ENCODE measurements around the gene FAM151A. TPM values are rescaled to one million over a fixed set of nuclear protein-coding genes. Genes with fewer than 3 reads are reported as not detected.

The FAM151A gene
- total and polyA plus RNA-seq, 2 experiments from 2014 or later, result 0.10 TPM; not detected in 1

DNA sequence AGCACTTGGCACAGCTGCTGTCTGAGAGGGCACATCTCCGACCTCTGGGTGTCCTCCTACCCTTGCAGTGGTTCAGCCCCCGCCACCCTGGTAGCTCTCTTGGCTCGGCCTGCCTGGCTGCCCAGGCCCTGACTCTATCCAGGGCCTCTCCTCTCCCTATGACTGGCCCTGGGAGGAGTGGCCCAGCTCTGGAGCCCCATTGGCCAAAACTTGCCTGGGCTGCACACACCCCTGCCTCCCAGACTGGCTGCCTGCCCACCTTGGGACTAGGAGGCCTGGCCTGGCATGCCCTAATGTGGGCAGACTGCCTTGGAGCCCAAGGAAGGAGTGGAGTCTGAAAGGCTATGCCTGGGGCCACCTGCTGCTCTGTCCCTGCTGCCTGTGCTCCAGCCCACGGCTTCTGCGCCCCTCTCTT lies 41.7 kb downstream of the FAM151A start:
- no peaks in the 10 kb centered on the region for H4K20me1 ChIP-seq (replicated peaks; ENCODE audit: insufficient read depth)
- H3K36me3 ChIP-seq (ENCODE audit: insufficient read depth), result no peaks in the 10 kb centered on the region
- no peaks in the 10 kb centered on the region for H3K79me2 ChIP-seq (replicated peaks; ENCODE audit: insufficient read depth)
- H2AFZ ChIP-seq, result no peak overlapping the region
- Mint-ChIP-seq H3K4me1 (peaks cover 43% of the 10 kb centered on the region), H3K36me3 (ENCODE audit: low read depth) (no peaks in the 10 kb centered on the region; the same call in 2 of the 3 replicates), H3K27me3 (ENCODE audit: insufficient read depth, low read depth, poor library complexity) (peaks cover 20% of the 10 kb centered on the region), H3K27ac (no peak overlapping the region), H3K9me3 (no peaks in the 10 kb centered on the region), H3K4me3 (no peak overlapping the region)
- H3F3A ChIP-seq (replicated peaks; ENCODE audit: low read depth), result no peaks in the 10 kb centered on the region
- ATAC-seq (peak; percentile 25), DNase-seq (ENCODE audit: low spot score) (no peak)
- H3K4me1 ChIP-seq (ENCODE audit: insufficient read depth), result no peaks in the 10 kb centered on the region; the same call in 1 of the 2 replicates
- no peaks in the 10 kb centered on the region for H3K27me3 ChIP-seq (ENCODE audit: insufficient read depth)
- no peaks in the 10 kb centered on the region for H3K9me2 ChIP-seq (ENCODE audit: insufficient read depth)
- TF ChIP-seq, protein P1, sequence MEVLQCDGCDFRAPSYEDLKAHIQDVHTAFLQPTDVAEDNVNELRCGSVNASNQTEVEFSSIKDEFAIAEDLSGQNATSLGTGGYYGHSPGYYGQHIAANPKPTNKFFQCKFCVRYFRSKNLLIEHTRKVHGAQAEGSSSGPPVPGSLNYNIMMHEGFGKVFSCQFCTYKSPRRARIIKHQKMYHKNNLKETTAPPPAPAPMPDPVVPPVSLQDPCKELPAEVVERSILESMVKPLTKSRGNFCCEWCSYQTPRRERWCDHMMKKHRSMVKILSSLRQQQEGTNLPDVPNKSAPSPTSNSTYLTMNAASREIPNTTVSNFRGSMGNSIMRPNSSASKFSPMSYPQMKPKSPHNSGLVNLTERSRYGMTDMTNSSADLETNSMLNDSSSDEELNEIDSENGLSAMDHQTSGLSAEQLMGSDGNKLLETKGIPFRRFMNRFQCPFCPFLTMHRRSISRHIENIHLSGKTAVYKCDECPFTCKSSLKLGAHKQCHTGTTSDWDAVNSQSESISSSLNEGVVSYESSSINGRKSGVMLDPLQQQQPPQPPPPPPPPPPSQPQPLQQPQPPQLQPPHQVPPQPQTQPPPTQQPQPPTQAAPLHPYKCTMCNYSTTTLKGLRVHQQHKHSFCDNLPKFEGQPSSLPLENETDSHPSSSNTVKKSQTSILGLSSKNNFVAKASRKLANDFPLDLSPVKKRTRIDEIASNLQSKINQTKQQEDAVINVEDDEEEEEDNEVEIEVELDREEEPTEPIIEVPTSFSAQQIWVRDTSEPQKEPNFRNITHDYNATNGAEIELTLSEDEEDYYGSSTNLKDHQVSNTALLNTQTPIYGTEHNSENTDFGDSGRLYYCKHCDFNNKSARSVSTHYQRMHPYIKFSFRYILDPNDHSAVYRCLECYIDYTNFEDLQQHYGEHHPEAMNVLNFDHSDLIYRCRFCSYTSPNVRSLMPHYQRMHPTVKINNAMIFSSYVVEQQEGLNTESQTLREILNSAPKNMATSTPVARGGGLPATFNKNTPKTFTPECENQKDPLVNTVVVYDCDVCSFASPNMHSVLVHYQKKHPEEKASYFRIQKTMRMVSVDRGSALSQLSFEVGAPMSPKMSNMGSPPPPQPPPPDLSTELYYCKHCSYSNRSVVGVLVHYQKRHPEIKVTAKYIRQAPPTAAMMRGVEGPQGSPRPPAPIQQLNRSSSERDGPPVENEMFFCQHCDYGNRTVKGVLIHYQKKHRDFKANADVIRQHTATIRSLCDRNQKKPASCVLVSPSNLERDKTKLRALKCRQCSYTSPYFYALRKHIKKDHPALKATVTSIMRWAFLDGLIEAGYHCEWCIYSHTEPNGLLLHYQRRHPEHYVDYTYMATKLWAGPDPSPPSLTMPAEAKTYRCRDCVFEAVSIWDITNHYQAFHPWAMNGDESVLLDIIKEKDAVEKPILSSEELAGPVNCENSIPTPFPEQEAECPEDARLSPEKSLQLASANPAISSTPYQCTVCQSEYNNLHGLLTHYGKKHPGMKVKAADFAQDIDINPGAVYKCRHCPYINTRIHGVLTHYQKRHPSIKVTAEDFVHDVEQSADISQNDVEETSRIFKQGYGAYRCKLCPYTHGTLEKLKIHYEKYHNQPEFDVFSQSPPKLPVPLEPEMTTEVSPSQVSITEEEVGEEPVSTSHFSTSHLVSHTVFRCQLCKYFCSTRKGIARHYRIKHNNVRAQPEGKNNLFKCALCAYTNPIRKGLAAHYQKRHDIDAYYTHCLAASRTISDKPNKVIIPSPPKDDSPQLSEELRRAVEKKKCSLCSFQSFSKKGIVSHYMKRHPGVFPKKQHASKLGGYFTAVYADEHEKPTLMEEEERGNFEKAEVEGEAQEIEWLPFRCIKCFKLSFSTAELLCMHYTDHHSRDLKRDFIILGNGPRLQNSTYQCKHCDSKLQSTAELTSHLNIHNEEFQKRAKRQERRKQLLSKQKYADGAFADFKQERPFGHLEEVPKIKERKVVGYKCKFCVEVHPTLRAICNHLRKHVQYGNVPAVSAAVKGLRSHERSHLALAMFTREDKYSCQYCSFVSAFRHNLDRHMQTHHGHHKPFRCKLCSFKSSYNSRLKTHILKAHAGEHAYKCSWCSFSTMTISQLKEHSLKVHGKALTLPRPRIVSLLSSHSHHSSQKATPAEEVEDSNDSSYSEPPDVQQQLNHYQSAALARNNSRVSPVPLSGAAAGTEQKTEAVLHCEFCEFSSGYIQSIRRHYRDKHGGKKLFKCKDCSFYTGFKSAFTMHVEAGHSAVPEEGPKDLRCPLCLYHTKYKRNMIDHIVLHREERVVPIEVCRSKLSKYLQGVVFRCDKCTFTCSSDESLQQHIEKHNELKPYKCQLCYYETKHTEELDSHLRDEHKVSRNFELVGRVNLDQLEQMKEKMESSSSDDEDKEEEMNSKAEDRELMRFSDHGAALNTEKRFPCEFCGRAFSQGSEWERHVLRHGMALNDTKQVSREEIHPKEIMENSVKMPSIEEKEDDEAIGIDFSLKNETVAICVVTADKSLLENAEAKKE (CRISPR knock-in tag; IDR thresholded peaks at IDR 0.05), result no peak
- TF ChIP-seq, protein P2, sequence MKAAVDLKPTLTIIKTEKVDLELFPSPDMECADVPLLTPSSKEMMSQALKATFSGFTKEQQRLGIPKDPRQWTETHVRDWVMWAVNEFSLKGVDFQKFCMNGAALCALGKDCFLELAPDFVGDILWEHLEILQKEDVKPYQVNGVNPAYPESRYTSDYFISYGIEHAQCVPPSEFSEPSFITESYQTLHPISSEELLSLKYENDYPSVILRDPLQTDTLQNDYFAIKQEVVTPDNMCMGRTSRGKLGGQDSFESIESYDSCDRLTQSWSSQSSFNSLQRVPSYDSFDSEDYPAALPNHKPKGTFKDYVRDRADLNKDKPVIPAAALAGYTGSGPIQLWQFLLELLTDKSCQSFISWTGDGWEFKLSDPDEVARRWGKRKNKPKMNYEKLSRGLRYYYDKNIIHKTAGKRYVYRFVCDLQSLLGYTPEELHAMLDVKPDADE (IDR thresholded peaks at IDR 0.05), result no peak
- TF ChIP-seq NANOG (IDR thresholded peaks at IDR 0.05; ENCODE audit: borderline replicate concordance) (no peak), EZH2 (IDR thresholded peaks at IDR 0.05; ENCODE audit: low read depth, unreplicated experiment) (no peak), CREB1 (CRISPR knock-in tag; IDR thresholded peaks at IDR 0.05; ENCODE audit: low read depth) (no peak), JUNB (IDR thresholded peaks at IDR 0.05; ENCODE audit: unreplicated experiment) (no peak), POLR2AphosphoS5 (IDR thresholded peaks at IDR 0.05; ENCODE audit: low read depth) (no peak), ZNF114 (CRISPR knock-in tag; IDR thresholded peaks at IDR 0.05) (no peak)
- H3K4me2 ChIP-seq, result no peak overlapping the region
- no peak overlapping the region for H3K4me3 ChIP-seq
- H3K27ac ChIP-seq (ENCODE audit: low read depth), result no peak overlapping the region

All from GM23338 (cell line).